HG03378 (cell line): ENCODE data around the gene CLDN15.
"Not testable (repeated sequence)": the region's sequence is repeated elsewhere in the genome, so short reads cannot be mapped to it uniquely, and the experiment has no call there.

ENCODE experiments used
- ATAC-seq: cut with Tn5 transposase; IDR thresholded peaks from one replicate; pipeline ENCODE4 v1.9.1; 2021; ENCODE audit warnings: mild to moderate bottlenecking, moderate library complexity; ENCODE audit not compliant: unreplicated experiment

The CLDN15 gene

DNA sequence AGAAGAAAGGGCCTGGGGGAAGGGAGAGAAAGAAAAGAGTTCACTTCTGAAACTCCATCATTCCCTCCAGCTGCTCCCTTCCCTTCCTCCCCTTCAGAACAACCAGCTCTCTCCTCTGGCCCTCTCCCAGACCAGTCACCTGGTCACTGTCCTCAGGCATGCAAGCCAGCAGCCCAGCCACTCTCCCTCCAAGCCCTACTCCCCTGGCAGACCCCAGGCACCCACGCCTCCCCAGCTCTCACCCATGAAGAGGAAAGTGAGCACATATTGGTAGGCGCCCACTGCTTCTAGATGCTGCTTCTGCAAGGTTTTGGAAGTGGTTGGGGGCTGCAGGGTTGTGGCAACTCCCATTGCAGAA lies 37.1 kb downstream of the CLDN15 start:
- ATAC-seq: no peak

DNA sequence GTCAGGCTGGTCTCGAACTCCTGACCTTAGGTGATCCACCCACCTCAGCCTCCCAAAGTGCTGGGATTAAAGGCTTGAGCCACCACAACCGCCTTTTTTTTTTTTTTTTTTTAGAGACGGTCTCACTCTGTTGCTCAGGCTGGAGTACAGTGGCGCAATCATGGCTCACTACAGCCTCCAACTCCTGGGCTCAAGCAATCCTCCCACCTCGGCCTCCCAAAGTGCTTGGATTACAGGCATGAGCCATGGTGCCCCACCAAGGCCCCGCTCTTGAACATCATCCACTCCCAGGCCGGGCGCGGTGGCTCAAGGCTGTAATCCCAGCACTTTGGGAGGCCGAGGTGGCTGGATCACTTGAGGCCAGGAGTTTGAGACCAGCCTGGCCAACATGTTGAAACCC lies 38.1 kb downstream of the CLDN15 start:
- ATAC-seq: not testable (repeated sequence)

DNA sequence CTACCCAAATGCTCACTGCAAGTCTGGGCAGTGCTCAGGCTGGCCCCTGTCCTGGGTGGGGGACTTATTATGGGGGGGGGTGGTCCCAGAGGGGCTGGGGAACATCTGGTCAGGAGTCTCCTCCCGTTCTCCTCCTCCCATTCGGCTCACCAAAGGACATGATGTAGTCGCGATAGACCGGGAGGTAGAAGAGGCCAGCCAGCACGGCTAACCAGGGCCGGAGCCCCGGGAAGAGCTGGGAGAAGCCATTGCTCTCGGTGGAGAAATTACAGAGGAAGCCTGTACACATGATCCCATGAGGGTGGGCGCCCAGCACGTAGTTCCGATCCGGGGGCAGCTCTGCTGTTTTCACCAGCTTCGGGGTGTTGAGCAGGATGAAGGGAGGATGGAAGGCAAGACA lies 39.1 kb downstream of the CLDN15 start:
- no peak for ATAC-seq

DNA sequence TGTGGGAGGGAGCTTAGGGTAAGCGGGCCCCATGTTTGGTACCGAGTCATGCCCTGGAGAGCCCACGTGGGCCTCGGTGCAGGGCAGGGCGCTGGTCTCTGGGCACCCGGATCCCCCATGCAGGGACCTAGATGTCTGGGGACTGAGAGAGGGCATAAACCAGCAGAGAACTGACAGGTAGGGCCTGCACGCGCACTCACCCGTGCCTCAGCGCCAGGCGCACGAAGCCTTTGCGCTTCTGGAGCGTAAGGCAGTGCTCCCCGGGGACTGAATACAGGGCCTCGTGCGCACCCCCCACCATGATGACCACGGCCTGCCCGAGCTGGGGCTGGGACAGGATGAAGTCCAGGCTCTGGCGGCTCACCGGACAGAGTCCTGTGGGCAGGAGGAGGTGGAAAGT lies 39.6 kb downstream of the CLDN15 start:
- no peak for ATAC-seq

DNA sequence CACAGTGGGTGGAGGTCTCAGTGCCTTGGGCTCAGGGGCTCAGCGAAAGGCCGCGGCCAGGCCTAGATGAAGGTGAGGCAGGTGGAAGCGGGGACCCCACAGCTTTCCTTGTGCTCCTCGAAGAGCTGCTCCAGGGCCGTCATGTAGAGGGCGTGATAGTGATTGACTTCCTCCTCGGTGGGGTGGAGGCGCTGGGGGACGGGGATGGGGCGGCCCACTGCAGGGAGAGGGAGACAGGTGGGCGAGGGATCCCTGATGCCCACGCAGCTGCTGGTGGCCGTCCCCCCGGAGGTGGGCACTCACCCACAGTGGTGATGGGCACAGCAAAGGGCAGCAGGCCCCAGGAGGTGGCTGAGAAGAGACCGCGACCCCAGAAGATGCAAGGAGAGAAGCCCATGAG lies 41.7 kb downstream of the CLDN15 start:
- ATAC-seq: no peak

DNA sequence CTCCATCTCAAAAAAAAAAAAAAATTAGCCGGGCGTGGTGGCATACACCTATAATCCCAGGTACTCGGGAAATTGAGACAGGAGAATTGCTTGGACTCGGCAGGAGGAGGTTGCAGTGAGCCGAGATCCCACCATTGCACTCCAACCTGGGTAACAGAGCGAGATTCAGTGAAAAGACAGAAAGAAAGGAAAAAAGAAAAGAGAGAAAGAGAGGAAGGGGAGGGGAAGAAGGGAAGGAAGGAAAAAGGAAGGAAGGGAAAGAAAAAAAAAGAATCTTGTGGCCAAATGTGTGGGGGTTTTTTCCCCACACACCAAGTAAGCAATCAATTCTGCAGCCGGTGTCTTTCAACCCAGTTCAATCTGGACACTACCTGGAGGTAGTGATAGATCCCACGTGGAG lies 48.5 kb downstream of the CLDN15 start:
- no peak for ATAC-seq

DNA sequence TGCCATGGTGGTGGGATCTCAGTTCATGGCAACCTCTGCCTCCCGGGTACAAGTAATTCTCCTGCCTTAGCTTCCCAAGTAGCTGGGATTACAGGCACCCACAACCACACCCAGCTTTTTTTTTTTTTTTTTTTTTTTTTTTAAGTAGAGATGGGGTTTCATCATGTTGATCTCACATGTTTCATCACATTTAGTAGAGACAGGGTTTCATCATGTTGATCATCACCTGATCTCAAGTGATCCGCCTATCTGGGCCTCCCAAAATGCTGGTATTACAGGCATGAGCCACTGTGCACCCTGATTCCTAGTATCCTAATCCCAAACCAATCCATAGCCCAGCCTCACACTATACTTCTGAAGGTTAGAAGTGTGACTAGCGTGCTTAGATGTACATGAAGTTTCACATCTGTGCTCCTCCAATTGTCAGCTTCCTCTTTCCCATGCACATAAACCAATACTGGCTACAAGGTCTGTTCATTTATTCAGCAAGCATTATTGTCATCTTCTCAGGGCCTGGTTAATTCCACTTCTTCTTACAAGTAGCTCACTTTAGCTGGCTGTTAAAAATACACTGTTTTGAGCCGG lies 50.7 kb downstream of the CLDN15 start:
- no peak for ATAC-seq

DNA sequence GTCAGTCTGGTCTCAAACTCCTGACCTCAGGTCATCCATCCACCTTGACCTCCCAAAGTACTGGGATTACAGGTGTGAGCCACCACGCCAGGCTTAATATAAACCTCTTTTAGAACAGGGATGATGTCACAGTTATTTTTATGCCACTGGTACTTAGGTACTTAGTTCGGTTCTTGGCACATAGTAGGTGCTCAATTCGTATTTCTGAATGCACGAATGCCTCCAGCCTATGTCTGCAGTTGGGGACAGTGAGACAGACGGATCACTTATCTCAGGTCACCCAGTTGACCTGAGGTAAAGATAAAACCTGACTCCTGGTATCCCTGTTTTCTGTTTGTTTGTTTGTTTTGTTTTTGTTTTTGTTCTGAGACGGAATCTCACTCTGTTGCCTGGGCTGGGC lies 51.4 kb downstream of the CLDN15 start:
- ATAC-seq: no peak

DNA sequence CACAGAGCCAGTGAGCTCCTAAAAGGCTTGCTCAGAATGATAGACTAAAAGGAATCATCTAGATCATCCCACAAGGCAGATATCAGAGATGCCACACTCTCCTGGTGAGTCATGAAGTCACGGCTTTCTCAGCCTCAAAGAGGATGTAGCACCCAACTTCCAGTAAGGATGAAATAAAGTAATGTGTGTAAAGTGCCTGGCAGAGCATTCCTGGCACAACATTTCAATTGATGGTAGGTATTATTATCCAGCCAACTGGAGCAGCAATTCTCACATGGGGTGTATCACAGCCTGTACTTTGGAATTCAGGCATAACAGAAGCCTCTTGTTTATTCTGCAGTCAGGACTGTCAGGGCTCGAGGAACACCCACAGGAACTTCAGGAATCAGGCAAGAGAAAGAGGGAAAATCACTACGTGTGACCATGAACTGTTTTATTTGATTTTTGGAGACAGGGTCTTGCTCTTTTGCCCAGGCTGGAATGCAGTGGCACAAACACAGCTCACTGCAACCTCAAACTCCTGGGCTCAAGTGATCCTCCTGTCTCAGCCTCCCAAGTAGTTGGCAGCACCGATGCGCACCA lies 52.3 kb downstream of the CLDN15 start:
- no peak for ATAC-seq
